Suprapubic skin (tissue), 4 donors: ENCODE data around the gene LRFN3. TPM values are rescaled to one million over a fixed set of nuclear protein-coding genes. Genes with fewer than 3 reads are reported as not detected.
A peak's percentile ranks its signal among the peaks of the same experiment; 100 is the strongest.

ENCODE experiments used
- DNase-seq, 2 donors: peaks; one replicate each; pipeline ENCODE4 v3.0.0-alpha.2; 2019; ENCODE audit warnings: low spot score in 2 of 2
- H3K27ac ChIP-seq: fragments of 200-600 bp; sonication (generic); one replicate; pipeline ENCODE4 v1.5.1; 2019
- H3K27me3 ChIP-seq: fragments of 200-600 bp; sonication (generic); one replicate; pipeline ENCODE4 v1.5.1; 2019
- H3K36me3 ChIP-seq: fragments of 200-600 bp; sonication (generic); one replicate; pipeline ENCODE4 v1.5.1; 2019
- H3K4me1 ChIP-seq: fragments of 200-600 bp; sonication (generic); one replicate; pipeline ENCODE4 v1.5.1; 2019
- H3K4me3 ChIP-seq: fragments of 200-600 bp; sonication (generic); one replicate; pipeline ENCODE4 v1.5.1; 2019; ENCODE audit warnings: mild to moderate bottlenecking
- H3K9me3 ChIP-seq: fragments of 200-600 bp; sonication (generic); one replicate; pipeline ENCODE4 v1.5.1; 2019
- EP300 ChIP-seq: sonication (generic); formaldehyde crosslinking; IDR thresholded peaks from one replicate; pipeline ENCODE4 v1.6.1; 2017; ENCODE audit warnings: antibody characterized with exemption
- POLR2A ChIP-seq, 2 donors: fragments of 450-650 bp; IDR thresholded peaks; one replicate each; pipeline ENCODE4 v1.6.1; 2017; ENCODE audit warnings: antibody characterized with exemption in 2 of 2, mild to moderate bottlenecking in 2 of 2, moderate library complexity in 2 of 2
- POLR2AphosphoS5 ChIP-seq, 3 donors: sonication (generic); formaldehyde crosslinking; IDR thresholded peaks; one replicate each; pipeline ENCODE4 v1.6.1; 2017; ENCODE audit warnings: antibody characterized with exemption in 3 of 3
- WGBS: methylation state at CpG from one replicate; pipeline ENCODE4 v1.1.5; 2018; 5-methylcytosine and 5-hydroxymethylcytosine counted together
- total RNA-seq, 4 donors: library from RNA; depleted of rRNA; stranded (reverse); fragments of >200 nt; gene quantifications; one replicate each; pipeline ENCODE4 v1.1.0, GENCODE V29; 2016
- TF ChIP-seq, protein P1 (sequence below), 2 donors: fragments of 200-600 bp in 1 of 2; fragments of 450-650 bp in 1 of 2; sonication (generic) in 1 of 2; IDR thresholded peaks; one replicate each; pipeline ENCODE4 v1.5.1; 2016 to 2019; ENCODE audit warnings: antibody characterized with exemption in 2 of 2, mild to moderate bottlenecking in 1 of 2, moderate library complexity in 1 of 2

Gene LRFN3
- total RNA-seq, 4 donors from 2014 or later = 10.9 to 18.3 (median 12.8) TPM

DNA sequence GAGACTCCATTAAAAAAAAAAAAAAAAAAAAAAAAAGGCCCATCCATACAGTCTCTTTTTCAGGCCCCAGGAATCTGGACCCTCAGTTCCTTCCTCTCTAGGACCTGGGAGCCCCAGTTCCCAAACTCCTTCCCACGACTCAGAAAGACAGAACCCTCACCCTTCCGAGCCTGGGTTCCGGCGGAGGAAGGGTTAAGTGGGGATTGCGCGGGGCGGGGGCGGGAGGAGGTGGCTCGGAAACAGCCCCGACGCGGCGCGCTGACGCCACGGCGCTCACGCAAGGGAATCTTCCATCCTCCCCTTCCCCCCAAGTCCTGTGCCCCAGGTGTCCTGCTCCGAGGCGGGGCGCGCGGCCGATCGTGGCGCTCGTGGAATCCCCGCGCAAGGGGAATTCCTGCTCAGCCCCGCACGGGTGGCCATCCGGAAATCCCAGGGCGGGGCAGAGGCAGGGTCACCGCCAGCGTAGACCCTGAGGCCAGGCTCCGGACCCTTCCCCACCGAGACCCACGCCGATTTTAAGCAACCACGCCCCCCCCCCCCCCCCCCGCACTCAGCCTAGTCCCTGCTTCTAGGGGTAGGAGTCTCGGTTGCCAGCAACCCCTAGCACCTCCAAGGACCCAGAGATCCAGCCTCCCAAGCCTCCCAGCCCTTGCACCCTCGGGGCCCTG, 36.5 kb upstream of the LRFN3 start:
- WGBS = under 1% methylated on average over 37 of the region's 43 CpGs
- Histone ChIP-seq H3K4me3 (peak overlapping the region; percentile 70), H3K27ac (peak overlapping the region; percentile 71), H3K4me1 (peaks cover 47% of the 10 kb centered on the region), H3K9me3 (no peaks in the 10 kb centered on the region), H3K36me3 (peaks cover 25% of the 10 kb centered on the region), H3K27me3 (no peaks in the 10 kb centered on the region)
- DNase-seq = peak; percentile 81 to 88
- no peak for TF ChIP-seq POLR2AphosphoS5 (IDR thresholded peaks at IDR 0.05)
- no peak for TF ChIP-seq EP300
- no peak for TF ChIP-seq POLR2A (IDR thresholded peaks at IDR 0.05)
- TF ChIP-seq, protein P1, sequence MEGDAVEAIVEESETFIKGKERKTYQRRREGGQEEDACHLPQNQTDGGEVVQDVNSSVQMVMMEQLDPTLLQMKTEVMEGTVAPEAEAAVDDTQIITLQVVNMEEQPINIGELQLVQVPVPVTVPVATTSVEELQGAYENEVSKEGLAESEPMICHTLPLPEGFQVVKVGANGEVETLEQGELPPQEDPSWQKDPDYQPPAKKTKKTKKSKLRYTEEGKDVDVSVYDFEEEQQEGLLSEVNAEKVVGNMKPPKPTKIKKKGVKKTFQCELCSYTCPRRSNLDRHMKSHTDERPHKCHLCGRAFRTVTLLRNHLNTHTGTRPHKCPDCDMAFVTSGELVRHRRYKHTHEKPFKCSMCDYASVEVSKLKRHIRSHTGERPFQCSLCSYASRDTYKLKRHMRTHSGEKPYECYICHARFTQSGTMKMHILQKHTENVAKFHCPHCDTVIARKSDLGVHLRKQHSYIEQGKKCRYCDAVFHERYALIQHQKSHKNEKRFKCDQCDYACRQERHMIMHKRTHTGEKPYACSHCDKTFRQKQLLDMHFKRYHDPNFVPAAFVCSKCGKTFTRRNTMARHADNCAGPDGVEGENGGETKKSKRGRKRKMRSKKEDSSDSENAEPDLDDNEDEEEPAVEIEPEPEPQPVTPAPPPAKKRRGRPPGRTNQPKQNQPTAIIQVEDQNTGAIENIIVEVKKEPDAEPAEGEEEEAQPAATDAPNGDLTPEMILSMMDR (IDR thresholded peaks at IDR 0.05) = no peak

GRCh38 chr19:35901055-35901644, 35.0 kb upstream of the LRFN3 start:
- peak overlapping the region; percentile 71 for H3K27ac ChIP-seq
- H3K27me3 ChIP-seq = no peaks in the 10 kb centered on the region
- H3K4me3 ChIP-seq = peak overlapping the region; percentile 70
- DNase-seq = no peak
- H3K9me3 ChIP-seq = no peaks in the 10 kb centered on the region
- H3K4me1 ChIP-seq = peaks cover 47% of the 10 kb centered on the region
- peaks cover 11% of the 10 kb centered on the region for H3K36me3 ChIP-seq
- TF ChIP-seq, protein P1 (IDR thresholded peaks at IDR 0.05) = no peak
- no peak for TF ChIP-seq POLR2A (IDR thresholded peaks at IDR 0.05)
- TF ChIP-seq EP300 = no peak
- no peak for TF ChIP-seq POLR2AphosphoS5 (IDR thresholded peaks at IDR 0.05)
- 70% methylated on average over 2 of the region's 2 CpGs for WGBS

- H3K27ac ChIP-seq = peak within 1 kb of the TSS; percentile 71
- peak within 1 kb of the TSS; percentile 21 for H3K4me3 ChIP-seq
- no peaks in the 10 kb centered on the region for H3K27me3 ChIP-seq
- H3K36me3 ChIP-seq = peaks cover 1% of the 10 kb centered on the region
- H3K4me1 ChIP-seq = peaks cover 52% of the 10 kb centered on the region
- no peak for DNase-seq
- TF ChIP-seq POLR2A (IDR thresholded peaks at IDR 0.05) (no peak), EP300 (no peak), POLR2AphosphoS5 (IDR thresholded peaks at IDR 0.05) (no peak)
- TF ChIP-seq, protein P1 (IDR thresholded peaks at IDR 0.05) = no peak
- no peaks in the 10 kb centered on the region for H3K9me3 ChIP-seq
- 17% methylated on average over 6 of the region's 6 CpGs for WGBS
These were observed 34.1 kb upstream of the LRFN3 start, which contains the start of gene HCST for GRCh38 chr19:35901854-35902661. HCST (plus strand) TSS chr19:35902529; CDS start chr19:35902594, 65 bp downstream.

- H3K36me3 ChIP-seq = no peaks in the 10 kb centered on the region
- 57% methylated on average over 9 of the region's 10 CpGs for WGBS
These were observed 33.2 kb upstream of the LRFN3 start for GRCh38 chr19:35902870-35903475.

More at GRCh38 chr19:35902870-35903475, 33.2 kb upstream of the LRFN3 start:
- TF ChIP-seq, protein P1 (IDR thresholded peaks at IDR 0.05) = no peak
- TF ChIP-seq POLR2AphosphoS5 (IDR thresholded peaks at IDR 0.05) = no peak
- H3K4me3 ChIP-seq = peak overlapping the region; percentile 21
- peak overlapping the region; percentile 11 for H3K27ac ChIP-seq
- no peak for DNase-seq
- H3K4me1 ChIP-seq = peaks cover 44% of the 10 kb centered on the region
- H3K9me3 ChIP-seq = no peaks in the 10 kb centered on the region
- no peaks in the 10 kb centered on the region for H3K27me3 ChIP-seq
